ENCODE data around the gene OR52H1.
"Not testable (repeated sequence)": the region's sequence is repeated elsewhere in the genome, so short reads cannot be mapped to it uniquely, and the experiment has no call there.

The OR52H1 gene

DNA sequence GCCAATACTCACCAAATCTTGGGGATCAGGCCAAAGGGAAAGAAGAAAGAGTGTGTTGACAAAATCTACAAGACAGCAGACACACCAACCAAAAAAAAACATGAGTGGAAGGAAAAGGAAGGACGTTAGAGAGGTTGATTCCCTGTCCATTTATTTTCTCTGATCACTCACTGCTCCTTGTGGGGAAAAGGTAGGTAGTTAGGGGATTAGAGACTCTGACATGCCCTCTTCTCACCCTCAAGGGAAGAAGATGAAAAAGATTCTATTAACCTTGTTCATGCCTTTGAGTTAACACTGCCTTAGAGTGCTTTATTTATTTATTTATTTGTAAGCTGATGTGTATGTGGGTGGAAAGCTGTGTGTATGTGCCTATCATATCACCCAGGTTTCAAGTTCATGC lies at the start of gene OR52H1:
OR52H1 (minus strand) TSS at position 101 of the 400 bp plus-strand sequence. CDS start 3,035 bp downstream, outside the sequence.
- no peak for DNase-seq

DNA sequence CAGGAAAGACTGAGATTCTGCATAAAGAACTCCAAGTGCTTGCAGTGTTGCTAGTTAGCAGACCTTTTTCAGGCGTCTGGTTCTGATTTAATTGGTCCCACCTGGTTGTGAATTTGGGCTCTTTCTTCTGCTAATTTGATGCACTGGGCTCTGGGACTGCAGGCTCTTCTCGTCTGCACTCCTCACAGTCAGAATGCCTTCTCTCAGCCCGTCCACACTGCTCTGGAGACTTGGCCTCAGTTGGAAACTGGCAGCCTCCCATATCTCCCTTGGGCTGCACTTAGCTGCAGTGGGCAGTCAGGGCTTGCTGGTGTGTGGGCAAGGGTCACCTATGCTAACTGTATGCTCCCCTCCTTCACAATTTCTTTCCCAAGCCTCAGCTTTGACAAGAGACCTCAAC lies 49.6 kb upstream of the OR52H1 start:
- DNase-seq, result no peak

DNA sequence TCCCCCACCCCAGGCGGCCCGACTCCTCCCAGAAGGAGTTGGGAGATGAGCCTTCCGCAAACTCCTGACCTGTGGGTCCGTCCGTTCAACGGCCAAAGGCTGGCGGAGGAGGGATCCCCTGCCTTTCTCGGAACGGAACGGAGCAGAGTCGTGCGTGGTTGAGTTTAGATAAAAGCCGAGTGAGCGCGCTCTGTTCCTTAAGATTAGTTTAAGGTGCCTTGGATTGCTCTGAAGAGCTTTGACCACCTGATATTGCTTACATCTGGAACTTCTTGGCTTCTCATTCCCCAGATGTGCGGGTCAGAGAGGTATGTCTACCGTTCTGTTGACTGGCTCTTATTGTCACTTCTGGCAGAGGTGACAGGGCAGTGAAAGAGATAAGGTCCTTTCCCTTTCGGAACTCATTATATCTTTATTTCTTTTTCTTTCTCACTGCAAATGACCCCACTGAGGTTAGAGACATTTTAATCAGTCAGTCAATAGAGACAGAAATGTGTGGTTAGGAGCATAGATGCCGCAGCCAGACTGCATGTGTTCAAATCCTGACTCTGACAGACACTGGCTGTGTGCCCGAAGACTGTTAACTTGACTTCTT lies 48.4 kb upstream of the OR52H1 start, which contains the start of gene TRIM6:
TRIM6 (plus strand) TSS at position 31 of the 595 bp plus-strand sequence; CDS start at position 292, 261 bp downstream.
- DNase-seq, result no peak

- no peak for DNase-seq
Observed at GRCh38 chr11:5593146-5593545, 44.8 kb upstream of the OR52H1 start.

DNA sequence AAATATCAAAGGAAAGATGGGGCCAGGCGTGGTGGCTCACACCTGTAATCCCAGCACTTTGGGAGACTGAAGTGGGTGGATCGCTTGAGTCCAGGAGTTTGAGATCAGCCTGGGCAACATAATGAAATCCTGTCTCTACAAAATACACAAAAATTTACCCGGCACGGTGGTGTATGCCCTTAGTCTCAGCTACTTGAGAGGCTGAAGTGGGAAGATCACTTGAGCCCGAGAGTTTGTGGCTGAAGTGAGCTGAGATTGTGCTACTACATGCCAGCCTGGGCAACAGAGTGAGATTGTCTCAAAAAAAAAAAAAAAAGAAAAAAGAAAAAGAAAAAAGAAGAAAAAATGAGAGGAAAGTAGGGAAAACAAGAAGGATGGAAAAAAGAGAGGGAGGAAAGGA lies 44.3 kb upstream of the OR52H1 start:
- no peak for DNase-seq

DNA sequence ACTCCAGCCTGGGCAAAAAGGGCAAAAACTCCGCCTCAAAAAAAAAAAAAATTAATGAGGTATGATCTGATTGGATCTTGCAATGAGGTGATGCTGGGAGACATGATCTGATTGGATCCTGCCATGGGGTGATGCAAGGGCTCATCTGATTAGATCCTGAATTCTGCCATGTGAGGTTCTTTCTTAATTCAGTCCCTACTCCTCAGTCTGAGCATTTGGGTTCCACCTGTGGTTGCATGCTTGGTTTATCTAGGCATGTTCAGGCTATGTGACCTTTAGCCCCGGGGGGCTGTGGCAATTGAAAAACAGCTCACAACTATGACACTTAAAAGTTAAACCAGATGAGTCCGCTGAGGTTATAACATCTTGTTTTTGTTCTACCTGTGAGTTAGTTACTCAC lies 43.3 kb upstream of the OR52H1 start:
- DNase-seq, result no peak

- not testable (repeated sequence) for DNase-seq
Observed at GRCh38 chr11:5589906-5590305, 41.6 kb upstream of the OR52H1 start.

DNA sequence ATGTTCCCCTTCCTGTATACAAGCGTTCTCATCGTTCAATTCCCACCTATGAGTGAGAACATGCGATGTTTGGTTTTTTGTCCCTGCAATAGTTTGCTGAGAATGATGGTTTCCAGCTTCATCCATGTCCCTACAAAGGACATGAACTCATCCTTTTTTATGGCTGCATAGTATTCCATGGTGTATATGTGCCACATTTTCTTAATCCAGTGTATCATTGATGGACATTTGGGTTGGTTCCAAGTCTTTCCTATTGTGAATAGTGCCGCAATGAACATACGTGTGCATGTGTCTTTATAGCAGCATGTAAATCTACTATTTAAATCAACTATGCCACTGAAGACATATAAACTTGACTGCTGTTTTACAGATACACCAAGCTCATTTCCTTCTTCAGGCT lies 36.1 kb upstream of the OR52H1 start:
- DNase-seq, result not testable (repeated sequence)

DNA sequence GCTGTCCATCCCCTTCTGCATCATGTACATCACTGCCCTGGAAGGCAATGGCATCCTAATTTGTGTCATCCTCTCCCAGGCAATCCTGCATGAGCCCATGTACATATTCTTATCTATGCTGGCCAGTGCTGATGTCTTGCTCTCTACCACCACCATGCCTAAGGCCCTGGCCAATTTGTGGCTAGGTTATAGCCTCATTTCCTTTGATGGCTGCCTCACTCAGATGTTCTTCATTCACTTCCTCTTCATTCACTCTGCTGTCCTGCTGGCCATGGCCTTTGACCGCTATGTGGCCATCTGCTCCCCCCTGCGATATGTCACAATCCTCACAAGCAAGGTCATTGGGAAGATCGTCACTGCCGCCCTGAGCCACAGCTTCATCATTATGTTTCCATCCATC lies 32.7 kb upstream of the OR52H1 start:
- DNase-seq, result no peak

DNA sequence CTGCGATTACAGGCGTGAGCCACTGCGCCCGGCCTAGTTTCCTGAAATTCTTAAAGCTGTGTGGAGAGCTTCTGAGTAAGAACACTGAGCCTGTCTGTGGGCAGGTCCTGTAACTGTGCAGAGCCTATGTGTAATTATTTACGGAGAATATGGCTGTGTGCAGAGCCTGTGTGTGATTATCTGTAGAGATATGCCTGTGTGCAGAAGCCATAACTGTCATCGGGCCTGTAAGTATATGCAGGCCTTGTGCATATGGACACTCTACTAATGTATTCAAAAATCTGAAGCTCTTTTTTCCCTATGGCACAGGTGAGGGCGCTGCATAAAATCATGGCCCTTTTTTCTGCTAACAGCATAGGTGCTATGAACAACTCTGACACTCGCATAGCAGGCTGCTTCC lies 32.2 kb upstream of the OR52H1 start, which contains the start of gene OR52B6:
OR52B6 (plus strand) TSS at position 301 of the 400 bp plus-strand sequence; CDS start at position 301, 0 bp downstream.
- DNase-seq, result no peak

DNA sequence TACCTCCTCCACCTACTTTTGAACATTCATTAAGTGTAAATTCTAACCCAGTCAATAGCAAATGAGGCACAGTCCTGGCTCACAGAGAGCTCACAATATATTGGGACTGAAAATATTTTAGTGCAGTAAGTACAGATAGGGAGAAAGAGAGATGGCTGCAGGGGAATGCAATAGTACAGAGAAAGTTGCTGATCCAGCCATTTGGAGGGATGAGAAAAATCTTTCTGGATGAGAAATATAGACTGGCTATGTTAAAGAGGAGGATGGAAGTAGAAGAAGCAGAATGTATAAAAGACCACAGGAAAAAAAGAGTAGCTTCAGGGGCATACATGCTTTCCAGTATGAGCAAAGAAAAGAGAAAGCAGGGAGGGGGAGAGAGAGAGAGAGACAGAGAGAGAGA lies 28.8 kb upstream of the OR52H1 start:
- DNase-seq, result no peak

DNA sequence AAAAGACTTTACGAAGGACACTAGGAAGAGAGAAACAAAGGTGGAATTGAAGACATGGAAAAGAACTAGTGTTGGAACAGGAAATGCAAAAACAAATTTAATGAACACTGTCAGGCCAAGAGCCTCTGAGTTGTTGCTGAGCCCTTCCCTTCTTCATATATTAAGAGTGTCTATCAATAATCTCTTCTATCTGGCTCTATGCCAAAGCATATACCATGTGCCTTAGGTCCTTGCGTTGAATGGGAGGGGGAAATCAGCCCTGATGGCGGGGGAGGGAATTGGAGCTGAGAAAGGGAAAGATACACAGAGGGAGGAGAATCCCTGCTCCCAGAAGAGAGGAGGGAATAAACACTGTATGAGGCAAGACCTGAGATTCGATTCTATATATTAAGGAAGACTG lies 26.8 kb upstream of the OR52H1 start:
- DNase-seq, result no peak

GRCh38 chr11:5574654-5575053 lies 26.3 kb upstream of the OR52H1 start:
- DNase-seq, result no peak

GRCh38 chr11:5564259-5565019 lies 16.1 kb upstream of the OR52H1 start:
- DNase-seq, result no peak

- no peak for DNase-seq
Observed at GRCh38 chr11:5557751-5558150, 9.4 kb upstream of the OR52H1 start.

- no peak for DNase-seq
Observed at GRCh38 chr11:5556596-5557188, 8.4 kb upstream of the OR52H1 start.

DNA sequence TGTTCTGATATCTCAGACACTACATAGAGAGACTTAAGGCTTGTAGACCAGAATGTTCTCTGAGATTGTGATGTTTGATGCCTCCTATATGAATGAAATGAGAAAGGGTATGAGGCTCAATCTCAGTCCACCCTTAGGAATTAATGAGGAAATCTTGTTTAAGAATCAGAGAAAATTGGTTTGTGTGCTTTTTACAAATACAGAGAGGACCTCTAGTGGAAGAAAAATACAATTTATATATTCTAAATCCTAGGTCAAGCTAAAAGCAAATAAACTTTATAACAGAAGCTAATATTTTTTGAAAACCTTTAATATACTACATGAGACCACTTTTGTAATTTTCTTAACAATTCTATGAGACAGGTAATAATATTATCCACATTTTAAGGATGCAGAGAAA lies 5.0 kb upstream of the OR52H1 start:
- DNase-seq, result no peak

GRCh38 chr11:5550440-5551095 lies 2.2 kb upstream of the OR52H1 start:
- no peak for DNase-seq

DNA sequence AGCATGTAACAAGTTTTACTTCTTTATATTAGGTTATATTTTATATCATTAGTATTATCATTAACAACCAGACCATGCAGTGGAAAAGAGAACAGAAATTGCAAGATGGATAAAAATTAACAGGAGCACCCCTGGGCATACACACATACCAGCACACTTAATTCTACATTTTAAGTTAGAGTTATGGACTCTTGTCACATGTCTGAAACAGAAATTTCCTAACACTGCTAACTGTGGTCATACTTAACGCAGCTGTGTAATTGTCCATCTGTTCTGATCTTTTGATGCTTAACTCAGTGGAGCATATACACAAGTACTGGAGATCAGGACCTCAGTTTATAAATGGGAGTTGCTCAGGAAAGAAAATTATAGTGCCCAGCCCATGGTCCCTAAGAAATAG lies 358 bp downstream of the OR52H1 start:
- no peak for DNase-seq

DNA sequence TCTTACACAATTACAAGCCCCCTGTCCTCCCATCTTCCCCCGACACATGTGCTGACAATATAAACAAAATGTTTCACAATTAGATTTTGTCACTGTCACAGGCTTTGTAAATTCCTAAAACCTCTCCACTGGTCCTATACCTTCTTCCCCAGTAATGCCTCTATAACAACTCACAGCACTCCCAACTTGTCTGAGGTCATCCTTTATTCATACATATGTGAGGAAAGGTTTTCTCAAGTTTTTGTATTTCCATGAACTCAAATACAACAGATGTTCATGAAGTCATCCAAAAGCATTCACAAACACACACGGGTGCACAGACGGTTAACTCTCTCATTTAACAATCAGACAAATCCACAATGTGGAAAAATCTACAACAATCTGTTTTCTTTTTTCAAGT lies 1.9 kb downstream of the OR52H1 start:
- DNase-seq, result no peak

GRCh38 chr11:5541427-5541826 lies 6.9 kb downstream of the OR52H1 start:
- no peak for DNase-seq

DNA sequence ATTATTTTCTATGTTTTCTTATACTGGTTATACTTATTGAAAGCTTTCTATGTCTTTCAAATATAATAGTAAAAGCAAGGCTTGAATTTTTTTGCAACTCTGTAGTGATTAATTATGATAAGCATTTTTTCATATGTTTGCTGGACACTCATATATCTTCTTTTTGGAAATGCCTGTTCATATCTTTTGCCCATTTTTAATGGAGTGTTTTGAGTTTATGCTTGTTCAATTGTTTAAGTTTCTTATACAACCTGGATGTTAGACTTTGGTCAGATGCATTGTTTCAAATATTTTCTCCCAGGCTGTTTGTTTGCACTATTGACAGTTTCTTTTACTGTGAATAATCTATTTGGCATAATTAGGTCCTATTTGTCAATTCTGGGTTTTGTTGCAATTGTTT lies 11.9 kb downstream of the OR52H1 start:
- DNase-seq, result no peak

GRCh38 chr11:5534046-5534445 lies 14.3 kb downstream of the OR52H1 start:
- DNase-seq, result no peak

Data from activated CD8-positive, alpha-beta memory T cell treated with anti-CD3 and anti-CD28 coated beads, Interleukin-2, amount 50 U/mL, for 48 hours (primary cell).